H9 (cell line): Measurements from ENCODE around the gene BBC3. TPM values are rescaled to one million over a fixed set of nuclear protein-coding genes. Genes with fewer than 3 reads are reported as not detected.

Source experiments
- DNase-seq: peaks from one replicate; pipeline ENCODE4 v3.0.0-alpha.2; 2017
- H2AFZ ChIP-seq: one replicate; pipeline ENCODE4 v1.6.1; 2013; ENCODE audit warnings: mild to moderate bottlenecking, low read length, control low read depth, moderate library complexity
- H2AK5ac ChIP-seq: 2 replicates; pipeline ENCODE4 v1.6.1; 2013; ENCODE audit warnings: low read length, control low read depth, mixed read lengths; ENCODE audit not compliant: insufficient read length
- H2BK120ac ChIP-seq: one replicate; pipeline ENCODE4 v1.6.1; 2013; ENCODE audit warnings: low read depth, mild to moderate bottlenecking, low read length, control low read depth, inconsistent platforms; ENCODE audit not compliant: poor library complexity, severe bottlenecking
- H2BK12ac ChIP-seq: 2 replicates; pipeline ENCODE4 v1.6.1; 2013; ENCODE audit warnings: low read length, control low read depth, mixed read lengths, low read depth; ENCODE audit not compliant: insufficient read length
- H2BK15ac ChIP-seq: 2 replicates; pipeline ENCODE4 v1.6.1; 2013; ENCODE audit warnings: low read depth, low read length, control low read depth
- H2BK20ac ChIP-seq: one replicate; pipeline ENCODE4 v1.6.1; 2013; ENCODE audit warnings: low read depth, mild to moderate bottlenecking, low read length, control low read depth, inconsistent platforms; ENCODE audit not compliant: poor library complexity, severe bottlenecking
- H2BK5ac ChIP-seq: 2 replicates; pipeline ENCODE4 v1.6.1; 2013; ENCODE audit warnings: low read length, control low read depth, mixed read lengths; ENCODE audit not compliant: insufficient read length
- H3K14ac ChIP-seq: 2 replicates; pipeline ENCODE4 v1.6.1; 2013; ENCODE audit warnings: low read length, control low read depth; ENCODE audit not compliant: insufficient read depth
- H3K18ac ChIP-seq: 2 replicates; pipeline ENCODE4 v1.6.1; 2013; ENCODE audit warnings: low read depth, mild to moderate bottlenecking, mixed read lengths, low read length, control low read depth; ENCODE audit not compliant: insufficient read length
- H3K23ac ChIP-seq: 2 replicates; pipeline ENCODE4 v1.6.1; 2013; ENCODE audit warnings: low read length, control low read depth, mixed read lengths, low read depth; ENCODE audit not compliant: insufficient read length
- H3K23me2 ChIP-seq: 2 replicates; pipeline ENCODE4 v1.6.1; 2013; ENCODE audit warnings: low read depth, mild to moderate bottlenecking, mixed read lengths, low read length, control low read depth; ENCODE audit not compliant: insufficient read length, poor library complexity, severe bottlenecking
- H3K27ac ChIP-seq: 2 replicates; pipeline ENCODE4 v1.5.1; 2013; ENCODE audit warnings: low read length, control low read depth, mixed read lengths, low read depth; ENCODE audit not compliant: insufficient read length
- H3K27me3 ChIP-seq: 2 replicates; pipeline ENCODE4 v1.6.1; 2013; ENCODE audit warnings: low read length, control low read depth, inconsistent platforms; ENCODE audit not compliant: insufficient read depth
- H3K4ac ChIP-seq: 2 replicates; pipeline ENCODE4 v1.6.1; 2013; ENCODE audit warnings: low read depth, mild to moderate bottlenecking, control low read depth, inconsistent platforms, low read length, moderate library complexity
- H3K4me1 ChIP-seq: 2 replicates; pipeline ENCODE4 v1.6.1; 2013; ENCODE audit warnings: low read length, control low read depth, inconsistent platforms; ENCODE audit not compliant: insufficient read depth
- H3K4me2 ChIP-seq: 2 replicates; pipeline ENCODE4 v1.6.1; 2013; ENCODE audit warnings: low read length, control low read depth, mixed read lengths; ENCODE audit not compliant: insufficient read length, insufficient read depth
- H3K56ac ChIP-seq: 2 replicates; pipeline ENCODE4 v1.6.1; 2013; ENCODE audit warnings: low read depth, mild to moderate bottlenecking, mixed read lengths, low read length, control low read depth; ENCODE audit not compliant: insufficient read length
- H3K79me1 ChIP-seq: 2 replicates; pipeline ENCODE4 v1.6.1; 2013; ENCODE audit warnings: low read depth, mild to moderate bottlenecking, moderate library complexity, low read length, control low read depth, inconsistent platforms; ENCODE audit not compliant: insufficient read depth, poor library complexity, severe bottlenecking
- H3K79me2 ChIP-seq: 2 replicates; pipeline ENCODE4 v1.6.1; 2013; ENCODE audit warnings: low read length, control low read depth, inconsistent platforms; ENCODE audit not compliant: insufficient read depth
- H3K9ac ChIP-seq: 2 replicates; pipeline ENCODE4 v1.6.1; 2013; ENCODE audit warnings: low read length, control low read depth, mixed read lengths; ENCODE audit not compliant: insufficient read length; ENCODE audit errors: extremely low read depth
- H3K9me3 ChIP-seq: one replicate; pipeline ENCODE4 v1.6.1; 2013; ENCODE audit warnings: low read depth, low read length, inconsistent platforms; ENCODE audit not compliant: control insufficient read depth
- H3T11ph ChIP-seq: one replicate; pipeline ENCODE4 v1.6.1; 2013; ENCODE audit warnings: mild to moderate bottlenecking, low read length, control low read depth, inconsistent platforms
- H4K20me1 ChIP-seq: one replicate; pipeline ENCODE4 v1.6.1; 2013; ENCODE audit not compliant: control insufficient read depth, insufficient read length, insufficient read depth
- H4K5ac ChIP-seq: 2 replicates; pipeline ENCODE4 v1.6.1; 2013; ENCODE audit warnings: low read depth, mild to moderate bottlenecking, mixed read lengths, low read length, control low read depth; ENCODE audit not compliant: insufficient read length
- H4K8ac ChIP-seq: replicated peaks from 2 replicates; pipeline ENCODE4 v1.6.1; 2013; ENCODE audit warnings: low read length, control low read depth, mixed read lengths, low read depth; ENCODE audit not compliant: insufficient read length
- H4K91ac ChIP-seq: 2 replicates; pipeline ENCODE4 v1.6.1; 2013; ENCODE audit warnings: low read depth, mild to moderate bottlenecking, moderate library complexity, mixed read lengths, low read length, control low read depth; ENCODE audit not compliant: insufficient read length
- H3K27ac Mint-ChIP-seq, 3 experiments: 2 replicates in 2 of 3; 3 replicates in 1 of 3; pipeline ENCODE4 v1.8.0; 2020 to 2021; ENCODE audit warnings: mixed read lengths in 3 of 3, mild to moderate bottlenecking in 1 of 3, moderate library complexity in 1 of 3
- H3K27me3 Mint-ChIP-seq: 2 replicates; pipeline ENCODE4 v1.8.0; 2021; ENCODE audit warnings: low read depth, mild to moderate bottlenecking, moderate library complexity, mixed read lengths
- H3K36me3 Mint-ChIP-seq, 3 experiments: 2 replicates in 2 of 3; 3 replicates in 1 of 3; pipeline ENCODE4 v1.8.0; 2020 to 2021; ENCODE audit warnings: low read depth in 3 of 3, mixed read lengths in 3 of 3; ENCODE audit not compliant: insufficient read depth in 1 of 3
- H3K4me1 Mint-ChIP-seq, 2 experiments: 2 replicates each; pipeline ENCODE4 v1.8.0; 2020; ENCODE audit warnings: mixed read lengths in 2 of 2
- H3K4me3 Mint-ChIP-seq, 2 experiments: 2 replicates in 1 of 2; 3 replicates in 1 of 2; pipeline ENCODE4 v1.8.0; 2020 to 2021; ENCODE audit warnings: mild to moderate bottlenecking in 2 of 2, mixed read lengths in 2 of 2, moderate library complexity in 1 of 2
- H3K9me3 Mint-ChIP-seq, 2 experiments: 2 replicates in 1 of 2; 3 replicates in 1 of 2; pipeline ENCODE4 v1.8.0; 2020; ENCODE audit warnings: mild to moderate bottlenecking in 2 of 2, mixed read lengths in 2 of 2, moderate library complexity in 1 of 2
- WGBS: extraction: QIAGEN DNeasy Blood & Tissue Kit; methylation state at CpG from one replicate; pipeline ENCODE4 v1.1.7; 2013; ENCODE audit warnings: missing lambda C conversion rate, low lambda C conversion rate, mixed read lengths; ENCODE audit not compliant: insufficient read length; ENCODE audit errors: extremely low coverage; 5-methylcytosine and 5-hydroxymethylcytosine counted together
- total RNA-seq: library from RNA; stranded (reverse); gene quantifications from 2 replicates; pipeline ENCODE4 v1.2.1, GENCODE V29; 2021
- TF ChIP-seq, protein P1 (sequence below): fragments of 200-600 bp; sonication (generic); conservative IDR thresholded peaks from 3 replicates; pipeline ENCODE4 v1.8.0; 2021; ENCODE audit warnings: antibody characterized with exemption, mild to moderate bottlenecking

Gene BBC3
- total RNA-seq, 1 experiment from 2014 or later, result 23.2 TPM

- Histone ChIP-seq H3K14ac (peak overlapping the region; percentile 33; the same call in 1 of the 2 replicates), H3T11ph (no peak overlapping the region), H3K27me3 (peaks cover 2% of the 10 kb centered on the region; the same call in 1 of the 2 replicates), H2BK120ac (no peak overlapping the region), H3K79me2 (no peaks in the 10 kb centered on the region), H2BK5ac (no peak overlapping the region), H3K56ac (no peak overlapping the region), H3K9me3 (no peaks in the 10 kb centered on the region), H3K27ac (no peak overlapping the region), H2BK12ac (no peak overlapping the region), H3K23ac (no peak overlapping the region), H3K79me1 (no peaks in the 10 kb centered on the region), H3K4me1 (peaks cover 3% of the 10 kb centered on the region; the same call in 1 of the 2 replicates), H3K4me2 (no peak overlapping the region), H3K9ac (no peak overlapping the region), H4K8ac (no peak overlapping the region), H4K20me1 (no peaks in the 10 kb centered on the region), H2BK20ac (no peak overlapping the region), H4K5ac (no peak overlapping the region), H4K91ac (no peak overlapping the region), H2AK5ac (no peak overlapping the region), H3K4ac (no peak overlapping the region), H3K18ac (peak overlapping the region; percentile 22), H3K23me2 (peaks cover 14% of the 10 kb centered on the region), H2AFZ (no peak overlapping the region), H2BK15ac (no peak overlapping the region)
- Mint-ChIP-seq H3K27me3 (peaks cover 26% of the 10 kb centered on the region), H3K27ac (no peak overlapping the region), H3K36me3 (no peaks in the 10 kb centered on the region; a peak in 1 of 7 replicates), H3K4me1 (peaks cover 17 to 25% of the 10 kb centered on the region in 2 experiments), H3K9me3 (peaks cover 0 to under 1% of the 10 kb centered on the region in 2 experiments; a peak in 2 of 5 replicates), H3K4me3 (peak overlapping the region in 1 of 2 experiments; percentile 27; a peak in 1 of 5 replicates)
- TF ChIP-seq, protein P1, sequence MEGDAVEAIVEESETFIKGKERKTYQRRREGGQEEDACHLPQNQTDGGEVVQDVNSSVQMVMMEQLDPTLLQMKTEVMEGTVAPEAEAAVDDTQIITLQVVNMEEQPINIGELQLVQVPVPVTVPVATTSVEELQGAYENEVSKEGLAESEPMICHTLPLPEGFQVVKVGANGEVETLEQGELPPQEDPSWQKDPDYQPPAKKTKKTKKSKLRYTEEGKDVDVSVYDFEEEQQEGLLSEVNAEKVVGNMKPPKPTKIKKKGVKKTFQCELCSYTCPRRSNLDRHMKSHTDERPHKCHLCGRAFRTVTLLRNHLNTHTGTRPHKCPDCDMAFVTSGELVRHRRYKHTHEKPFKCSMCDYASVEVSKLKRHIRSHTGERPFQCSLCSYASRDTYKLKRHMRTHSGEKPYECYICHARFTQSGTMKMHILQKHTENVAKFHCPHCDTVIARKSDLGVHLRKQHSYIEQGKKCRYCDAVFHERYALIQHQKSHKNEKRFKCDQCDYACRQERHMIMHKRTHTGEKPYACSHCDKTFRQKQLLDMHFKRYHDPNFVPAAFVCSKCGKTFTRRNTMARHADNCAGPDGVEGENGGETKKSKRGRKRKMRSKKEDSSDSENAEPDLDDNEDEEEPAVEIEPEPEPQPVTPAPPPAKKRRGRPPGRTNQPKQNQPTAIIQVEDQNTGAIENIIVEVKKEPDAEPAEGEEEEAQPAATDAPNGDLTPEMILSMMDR, result no peak
- peak; percentile 95 for DNase-seq
- no CpG with 5 or more reads among the region's 27 CpGs for WGBS
Measured at GRCh38 chr19:47240996-47241918, 10.3 kb upstream of the BBC3 start.
